GM21717 (cell line): ENCODE measurements around the gene HLA-DMA.
A peak's percentile ranks its signal among the peaks of the same experiment; 100 is the strongest.

Experiments
- ATAC-seq: cut with Tn5 transposase; IDR thresholded peaks from one replicate; pipeline ENCODE4 v1.9.1; 2021; ENCODE audit warnings: mild to moderate bottlenecking, moderate library complexity; ENCODE audit not compliant: unreplicated experiment

The HLA-DMA gene

DNA sequence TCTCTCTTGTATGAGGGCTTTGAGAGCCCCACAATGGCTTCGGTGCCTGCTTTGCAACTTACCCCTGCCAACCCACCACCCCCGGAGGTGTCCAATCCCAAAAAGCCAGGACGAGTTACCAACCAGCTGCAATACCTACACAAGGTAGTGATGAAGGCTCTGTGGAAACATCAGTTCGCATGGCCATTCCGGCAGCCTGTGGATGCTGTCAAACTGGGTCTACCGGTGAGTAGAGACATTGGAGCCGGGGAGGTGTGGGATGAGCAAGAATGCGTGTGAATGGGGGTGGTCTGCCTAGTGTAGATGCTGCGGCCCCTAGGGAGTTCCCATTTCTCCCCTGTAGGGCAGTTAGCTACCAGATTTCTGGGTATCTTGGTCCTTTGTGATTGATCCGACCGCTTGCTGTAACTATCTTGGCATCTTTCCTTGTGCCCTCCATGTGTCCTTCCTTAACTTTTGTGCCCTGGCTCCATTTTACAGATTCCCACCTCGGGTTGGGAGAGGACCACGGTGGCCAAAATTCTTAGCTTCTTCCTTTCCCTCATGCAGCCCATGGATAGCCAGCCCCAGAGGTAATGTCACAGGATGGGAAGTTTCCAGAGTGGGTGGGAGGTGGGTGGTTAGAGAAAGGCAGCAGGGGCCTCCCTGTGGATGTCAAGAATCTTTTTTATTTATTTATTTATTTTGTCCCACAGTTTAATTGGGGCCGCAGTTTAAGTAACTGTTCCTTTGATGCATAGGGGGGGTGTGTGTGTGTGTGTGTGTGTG lies 21.8 kb upstream of the HLA-DMA start:
- no peak for ATAC-seq

DNA sequence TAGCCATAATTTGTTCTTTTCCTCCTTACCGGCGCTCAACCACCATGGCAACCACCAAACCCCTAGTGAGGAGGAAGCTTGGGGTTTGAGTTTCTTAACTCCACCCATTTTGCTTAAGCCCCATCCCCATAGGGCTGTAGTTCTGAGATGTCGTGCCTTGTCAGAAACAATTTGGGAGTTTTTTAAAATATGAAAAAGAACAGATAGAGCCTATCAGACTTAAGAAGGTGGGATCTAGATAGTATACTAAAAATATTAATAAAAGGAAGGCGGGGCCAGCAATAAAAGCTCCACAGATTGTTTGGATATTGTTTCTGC lies 21.1 kb upstream of the HLA-DMA start:
- ATAC-seq: no peak

DNA sequence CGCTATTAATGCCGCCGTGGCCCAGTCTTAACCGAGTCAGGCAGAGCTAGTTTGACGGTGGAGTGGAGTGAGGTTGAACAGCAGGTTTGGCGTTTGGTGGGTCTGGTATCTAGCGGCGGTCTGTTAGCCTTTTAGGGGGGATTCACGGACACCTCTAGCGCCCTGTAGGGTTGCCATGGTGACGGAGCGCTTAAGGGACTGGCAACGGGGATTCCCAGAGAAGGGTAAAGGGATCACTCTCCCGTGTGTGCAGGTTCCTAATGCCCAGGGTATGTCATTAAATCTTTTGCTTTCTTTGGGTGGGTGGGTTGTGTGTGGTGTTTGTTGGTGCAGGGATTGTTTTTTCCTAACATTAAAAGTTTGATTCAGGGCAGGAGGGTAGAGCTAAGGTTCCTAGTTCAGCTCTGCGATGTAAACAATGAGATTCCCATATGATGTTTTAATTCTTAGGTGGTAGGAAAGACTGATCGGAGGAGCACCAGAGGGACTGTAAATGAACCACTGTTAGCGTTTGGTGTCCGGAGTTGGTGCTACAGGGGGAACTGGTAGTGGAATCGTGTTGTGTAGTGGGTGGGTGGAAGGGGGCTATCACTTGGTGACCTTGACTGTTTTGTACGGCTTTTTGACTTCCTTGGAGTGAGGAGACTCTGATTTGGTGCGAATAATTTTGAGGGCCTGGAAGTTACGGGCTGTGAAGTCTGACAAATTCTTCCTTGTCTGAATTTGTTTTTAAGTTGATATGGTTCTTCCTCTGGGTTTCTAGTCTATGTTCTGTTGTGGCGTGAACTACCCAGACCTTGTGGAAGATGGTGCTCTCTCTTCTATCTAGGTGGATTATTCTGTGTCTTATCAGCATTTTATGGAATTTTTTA lies 20.5 kb upstream of the HLA-DMA start:
- ATAC-seq: no peak

DNA sequence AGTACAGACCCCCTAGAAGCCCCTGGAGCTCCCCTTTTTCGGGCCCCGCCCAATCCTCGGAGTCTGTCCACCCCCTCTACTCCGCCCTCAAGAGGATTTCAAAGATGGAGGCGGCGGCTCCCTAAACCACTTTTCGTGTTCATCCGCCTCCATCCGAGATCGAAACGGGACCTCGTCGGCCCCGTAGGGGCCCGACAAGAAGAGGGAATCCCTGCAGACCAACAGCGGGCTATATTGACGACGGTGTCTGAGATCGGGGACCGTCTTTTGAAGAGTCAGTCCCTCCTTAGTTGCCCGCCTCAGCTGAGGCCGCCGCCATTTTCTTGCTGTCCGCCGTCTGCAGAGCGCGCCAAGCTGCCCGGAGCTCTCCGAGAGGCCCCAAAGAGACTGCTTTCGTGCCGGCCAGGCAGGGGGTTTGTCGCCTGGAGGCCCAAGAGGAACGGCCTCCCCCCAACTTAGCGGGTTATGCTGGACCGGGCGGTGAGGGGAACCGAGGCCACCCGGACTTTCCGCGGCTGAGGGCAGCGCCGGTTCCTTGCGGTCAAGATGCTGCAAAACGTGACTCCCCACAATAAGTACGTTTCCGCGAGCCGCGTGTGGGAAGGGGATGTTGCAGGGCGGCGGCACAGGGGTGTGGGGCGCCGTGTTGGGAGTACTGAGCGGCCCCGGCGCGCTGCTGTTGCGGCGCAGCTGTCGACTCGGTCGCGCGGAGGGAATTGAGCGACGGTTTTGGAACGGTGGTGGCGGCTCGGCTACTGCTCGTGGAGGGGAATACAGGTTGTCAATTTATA lies 19.7 kb upstream of the HLA-DMA start:
- ATAC-seq: peak; percentile 0

DNA sequence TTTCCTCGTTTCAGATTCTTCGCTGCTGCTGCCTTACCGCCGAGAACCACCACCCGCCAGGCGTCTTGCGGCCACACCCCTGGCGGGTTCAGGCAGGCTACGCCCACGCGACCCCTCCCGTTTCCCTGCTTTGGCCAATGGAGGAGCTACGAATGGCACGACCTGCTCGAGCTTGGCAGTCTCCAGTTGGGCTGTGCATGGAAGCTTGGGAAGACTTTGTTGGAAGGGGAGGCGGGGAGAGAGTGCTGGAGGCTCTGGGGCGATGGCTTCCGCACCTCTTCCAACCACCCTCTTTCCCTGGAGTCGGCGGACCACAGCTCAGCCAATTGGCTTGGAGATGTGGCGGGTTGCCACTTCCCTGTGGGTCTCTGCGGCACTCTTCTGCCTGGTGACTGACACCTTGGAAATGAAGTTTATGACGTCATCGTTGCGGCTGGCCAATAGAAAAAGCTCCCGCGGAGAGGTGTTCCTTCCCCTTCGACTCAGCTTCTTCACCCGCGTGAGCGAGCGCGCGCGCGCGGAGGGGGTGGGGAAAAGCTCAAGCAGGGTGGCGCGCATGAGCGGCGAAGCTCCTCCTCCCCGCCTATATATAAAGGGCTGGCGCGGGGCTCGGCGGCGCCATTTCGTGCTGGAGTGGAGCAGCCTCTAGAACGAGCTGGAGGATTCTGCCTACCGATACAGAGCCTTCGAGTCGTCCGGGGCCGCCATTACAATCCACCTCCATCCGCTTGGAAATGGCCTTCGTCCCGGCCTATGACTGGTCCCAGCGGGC lies 18.9 kb upstream of the HLA-DMA start:
- ATAC-seq: peak; percentile 28

DNA sequence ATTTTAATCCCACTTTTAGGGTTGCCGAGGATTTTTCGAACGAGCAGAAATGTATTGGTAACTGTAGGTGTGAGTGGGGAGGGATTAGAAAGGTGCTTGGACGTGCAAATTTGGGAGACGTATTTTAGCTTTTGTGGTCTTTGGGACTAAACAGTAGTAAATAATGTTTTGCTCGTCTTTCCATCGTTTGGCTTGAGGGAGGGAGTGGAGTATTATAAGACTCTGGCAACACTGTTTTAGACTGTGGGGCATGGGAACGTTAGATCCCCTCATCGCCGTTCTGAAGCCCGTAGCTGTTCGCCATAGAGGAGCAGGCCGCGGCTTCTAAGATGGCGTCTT lies 18.3 kb upstream of the HLA-DMA start:
- ATAC-seq: no peak

DNA sequence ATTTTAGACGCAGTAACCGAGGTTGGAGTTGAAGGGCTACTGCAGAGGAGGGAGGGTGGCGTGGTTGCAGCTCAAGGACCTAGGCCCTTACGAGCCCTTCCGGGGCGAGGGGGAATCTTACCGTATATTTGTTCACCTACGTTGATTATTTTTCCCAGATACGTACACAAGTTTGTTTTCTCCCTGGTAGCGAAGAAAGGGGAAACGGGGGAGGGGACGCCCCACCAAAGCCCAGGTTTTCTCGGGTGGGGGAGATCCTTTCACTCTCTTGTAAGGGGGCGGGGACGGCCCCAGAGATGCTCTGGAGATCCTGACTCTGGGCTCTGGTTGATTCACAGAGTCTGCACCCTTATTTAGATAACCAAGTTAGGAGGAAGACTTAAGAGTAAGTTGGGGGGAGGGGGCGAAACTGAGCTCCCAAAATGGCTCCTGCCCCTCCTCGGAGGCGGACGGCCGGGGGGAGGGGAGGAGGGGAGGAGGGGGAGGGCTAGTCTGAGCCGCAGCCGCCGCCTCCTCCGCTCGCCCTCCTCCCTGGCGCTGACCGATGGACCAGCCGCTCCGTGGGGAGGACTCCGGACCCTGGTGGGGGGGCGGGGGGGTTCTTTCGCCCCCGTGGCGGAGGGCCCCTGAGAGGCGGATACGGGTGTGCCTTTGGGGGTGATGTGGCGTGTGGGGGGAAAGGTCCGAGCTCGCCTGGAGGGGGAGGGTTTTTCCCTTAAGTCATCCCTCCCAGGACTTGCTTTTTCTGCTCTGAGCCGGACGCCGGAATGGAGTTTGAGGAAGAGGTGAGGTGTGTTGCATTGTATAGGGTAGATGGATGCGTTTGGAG lies 17.7 kb upstream of the HLA-DMA start:
- no peak for ATAC-seq

DNA sequence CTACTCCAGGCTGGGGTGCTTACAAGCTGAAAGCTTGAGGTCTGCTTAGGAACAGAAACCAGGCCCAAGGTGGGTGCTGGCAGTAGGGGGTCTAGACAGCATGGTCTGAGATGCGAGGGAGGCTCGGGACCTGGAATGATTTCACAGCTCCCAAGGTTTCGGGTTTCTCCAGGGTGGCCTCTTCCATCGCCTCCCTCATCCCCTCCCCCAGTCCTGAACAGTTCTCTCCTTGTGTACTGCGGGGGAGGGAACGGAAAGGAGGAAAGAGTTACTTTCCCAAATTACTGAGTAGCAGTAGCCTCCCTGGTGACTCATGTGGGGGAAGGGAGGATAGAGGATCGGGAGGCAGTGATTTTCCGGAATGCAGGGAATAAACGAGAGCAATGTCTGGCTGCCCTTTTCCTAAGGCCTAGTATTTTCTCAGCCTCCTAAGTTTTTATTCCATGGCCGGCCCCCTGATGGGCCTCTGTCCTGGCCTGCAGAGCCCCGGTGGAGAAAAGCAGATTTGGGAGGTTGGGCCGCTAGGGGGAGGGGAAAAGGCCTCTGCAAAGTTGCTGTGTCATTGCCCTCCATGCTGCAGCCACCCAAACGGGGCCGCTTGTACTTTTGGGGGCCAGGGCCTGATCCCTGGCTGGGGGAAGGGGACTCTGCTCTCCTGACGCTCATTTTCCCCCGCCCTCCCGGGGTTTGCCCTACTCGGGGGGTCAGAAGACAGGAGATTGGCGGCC lies 17.0 kb upstream of the HLA-DMA start:
- ATAC-seq: no peak

DNA sequence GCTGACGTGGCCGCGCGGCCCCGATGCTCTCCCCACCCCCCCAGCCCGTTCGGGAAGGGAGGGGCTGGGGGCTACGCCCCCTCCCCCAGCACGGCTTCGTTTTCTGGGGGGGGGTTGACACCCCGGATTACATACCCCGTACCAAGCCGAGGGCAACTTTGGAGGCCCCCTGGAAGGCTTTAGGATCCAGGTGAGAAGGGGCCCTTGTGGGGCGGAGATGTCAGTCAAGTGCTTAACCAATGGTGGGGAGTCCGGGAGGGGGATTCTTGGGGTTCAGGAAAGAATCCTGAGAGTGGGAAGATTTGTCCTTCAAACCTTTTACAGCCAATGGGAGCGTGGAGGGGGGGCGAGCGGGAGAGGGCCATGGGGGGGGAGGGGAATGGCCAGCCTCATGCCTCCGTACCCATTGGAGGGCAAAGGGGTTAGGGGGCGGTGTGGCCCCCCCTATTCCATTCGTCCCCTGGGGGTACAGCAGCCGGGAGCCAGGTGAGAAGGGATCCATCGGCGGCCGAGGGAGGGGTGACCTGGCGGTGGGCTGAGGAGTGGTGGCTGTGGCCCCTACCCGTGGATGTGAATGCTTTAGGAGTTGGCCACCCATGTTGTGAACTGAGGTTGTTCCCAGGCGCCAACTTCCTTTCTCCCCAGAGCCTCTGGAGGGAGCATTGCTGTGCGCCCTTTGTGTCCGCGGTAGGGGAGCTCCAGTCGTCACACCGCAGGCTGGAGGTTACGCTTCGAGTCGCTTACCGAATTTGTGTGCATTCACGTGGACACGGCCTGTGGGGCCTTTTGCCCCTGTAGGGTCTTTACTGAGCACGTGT lies 16.2 kb upstream of the HLA-DMA start:
- no peak for ATAC-seq

DNA sequence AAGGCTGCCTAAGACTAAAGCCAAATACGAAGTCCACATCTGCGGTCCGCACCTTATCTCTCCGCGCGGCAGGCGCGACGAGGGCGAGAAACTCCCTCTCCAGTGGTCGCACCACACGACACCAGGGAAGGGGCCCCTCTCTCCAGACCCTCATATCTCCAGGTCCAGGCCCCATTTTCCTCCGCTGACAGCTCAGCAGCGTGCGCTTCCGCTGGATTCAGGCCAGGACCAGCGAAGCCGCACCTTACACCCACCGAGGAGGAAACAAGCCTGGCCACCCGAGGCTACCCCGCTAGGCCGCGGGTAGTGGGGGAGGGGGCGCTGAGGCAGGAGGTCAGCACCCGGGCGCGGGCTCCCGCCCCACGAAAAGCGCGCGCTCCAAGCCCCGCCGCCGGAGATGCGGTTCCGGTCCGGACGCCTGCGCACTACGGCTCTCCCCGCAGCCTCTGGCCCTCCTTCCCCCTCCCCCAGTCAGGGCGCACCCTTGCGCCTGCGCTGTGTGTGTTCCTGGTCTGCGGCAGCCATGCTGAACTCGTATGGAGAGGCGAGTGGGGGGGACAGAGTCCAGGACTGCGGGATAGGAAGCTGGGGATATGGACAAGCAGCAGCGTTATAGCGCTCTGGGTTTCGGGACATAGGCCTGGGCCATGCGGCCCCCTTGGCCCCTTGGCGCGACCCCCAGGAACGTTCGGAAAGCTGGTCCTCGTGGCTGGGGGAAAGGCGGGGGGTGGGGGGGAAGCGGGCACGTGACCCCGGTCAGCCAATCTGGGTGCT lies 15.4 kb upstream of the HLA-DMA start, which contains the start of gene BRD2:
Gene BRD2 (plus strand): TSS at position 502 of the 774 bp plus-strand sequence. CDS start 4,305 bp downstream, outside the sequence.
- ATAC-seq: peak; percentile 27

DNA sequence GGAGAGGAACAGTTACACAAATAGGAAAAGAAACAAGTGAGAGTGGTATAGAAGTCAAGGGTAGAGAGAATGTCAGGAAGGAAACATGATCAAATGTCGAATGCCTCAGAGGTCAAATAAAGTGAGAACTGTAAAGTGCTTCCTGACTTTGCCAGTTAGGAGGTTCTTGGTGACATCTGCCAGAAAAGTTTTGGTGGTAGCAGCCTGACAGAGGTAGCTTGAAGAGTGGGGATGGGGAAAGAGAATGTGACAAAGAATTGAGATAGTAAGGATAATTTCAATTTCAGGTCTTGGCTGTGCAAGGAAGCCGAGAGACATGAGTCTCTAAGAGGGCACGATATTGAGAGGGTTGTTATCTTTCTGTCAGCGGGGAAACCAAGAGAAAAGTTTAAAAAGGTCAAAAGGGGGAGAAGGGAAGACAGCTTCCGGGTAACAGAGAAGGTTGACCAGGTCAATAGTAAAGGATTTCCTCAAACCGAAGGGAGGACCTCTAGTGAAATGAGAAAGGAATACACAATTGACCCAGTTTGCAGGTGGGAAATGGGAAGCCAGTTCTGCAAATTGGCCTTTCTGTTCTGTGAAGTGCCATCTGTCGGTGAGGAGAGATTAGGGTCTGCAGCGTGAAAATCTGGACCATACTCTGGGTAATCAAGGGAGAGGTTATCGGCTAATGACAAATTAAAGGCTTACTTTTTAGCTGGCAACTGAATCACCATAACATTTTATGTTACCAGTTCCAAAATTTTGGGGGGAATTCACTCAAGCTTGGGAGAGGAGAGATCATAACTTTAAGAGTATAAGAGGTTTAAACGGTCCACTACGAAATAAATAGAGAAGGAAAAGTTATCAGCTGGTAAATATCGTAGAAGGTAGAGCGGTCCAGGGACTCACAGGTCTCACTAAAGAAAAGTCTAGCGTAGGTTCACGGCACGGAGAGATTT lies 14.5 kb upstream of the HLA-DMA start:
- ATAC-seq: no peak

DNA sequence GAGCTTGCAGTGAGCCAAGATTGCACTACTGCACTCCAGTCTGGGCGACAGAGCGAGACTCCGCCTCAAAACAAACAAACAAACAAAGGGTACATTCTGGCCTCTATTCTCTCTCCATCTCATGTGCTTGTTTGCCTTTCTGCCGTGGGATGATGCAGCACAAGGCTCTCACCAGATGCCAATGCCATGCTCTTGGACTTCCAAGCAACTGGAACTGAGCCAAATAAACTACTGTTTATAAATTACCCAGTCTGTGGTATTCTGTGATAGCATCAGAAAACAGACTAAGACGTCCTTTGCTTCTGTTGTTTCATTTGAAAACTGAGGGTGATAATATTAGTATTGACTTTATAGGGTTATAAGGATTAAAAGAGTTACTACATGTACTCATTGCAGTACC lies 11.9 kb upstream of the HLA-DMA start:
- no peak for ATAC-seq

DNA sequence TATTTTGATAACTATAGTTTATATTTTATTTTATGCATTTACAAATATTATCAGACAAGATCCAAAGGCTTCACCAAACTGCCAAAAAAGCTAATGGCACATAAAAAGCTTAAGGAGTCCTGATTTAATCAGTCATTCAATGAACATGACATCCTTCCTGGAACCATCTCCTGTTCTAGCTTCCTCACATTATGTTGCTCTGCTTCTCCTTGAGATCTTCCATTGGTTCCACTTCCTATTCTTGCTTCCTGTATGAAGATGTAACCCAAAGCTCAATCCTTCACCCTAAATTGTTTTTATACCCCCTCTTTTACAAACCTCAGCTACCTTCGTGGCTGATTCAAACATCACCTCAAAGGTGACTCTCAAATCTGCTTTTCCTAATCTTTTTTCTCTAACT lies 11.0 kb upstream of the HLA-DMA start:
- no peak for ATAC-seq

DNA sequence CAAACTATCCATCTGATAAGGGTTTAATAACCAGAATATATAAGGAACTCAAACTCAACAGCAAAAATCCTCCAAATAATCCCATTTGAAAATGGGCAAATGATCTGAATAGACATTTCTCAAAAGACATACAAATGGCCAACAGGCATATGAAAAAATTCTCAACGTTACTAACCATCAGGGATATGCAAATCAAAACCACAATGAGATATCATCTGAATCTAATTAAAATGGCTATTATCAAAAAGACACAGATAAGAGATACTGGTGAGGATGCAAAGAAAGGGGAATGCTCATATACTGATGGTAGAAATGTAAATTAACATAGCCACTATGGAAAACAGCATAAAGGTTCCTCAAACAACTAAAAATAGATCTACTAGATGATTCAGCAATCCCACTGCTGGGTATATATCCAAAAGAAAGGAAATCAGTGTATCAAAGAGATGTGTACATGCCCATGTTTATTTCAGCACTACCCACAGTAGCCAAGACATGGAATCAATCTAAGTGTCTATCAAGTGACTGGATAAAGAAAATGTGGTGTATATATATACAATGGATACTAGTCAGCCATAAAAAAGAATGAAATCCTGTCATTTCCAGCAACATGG lies 9.4 kb upstream of the HLA-DMA start:
- ATAC-seq: no peak

DNA sequence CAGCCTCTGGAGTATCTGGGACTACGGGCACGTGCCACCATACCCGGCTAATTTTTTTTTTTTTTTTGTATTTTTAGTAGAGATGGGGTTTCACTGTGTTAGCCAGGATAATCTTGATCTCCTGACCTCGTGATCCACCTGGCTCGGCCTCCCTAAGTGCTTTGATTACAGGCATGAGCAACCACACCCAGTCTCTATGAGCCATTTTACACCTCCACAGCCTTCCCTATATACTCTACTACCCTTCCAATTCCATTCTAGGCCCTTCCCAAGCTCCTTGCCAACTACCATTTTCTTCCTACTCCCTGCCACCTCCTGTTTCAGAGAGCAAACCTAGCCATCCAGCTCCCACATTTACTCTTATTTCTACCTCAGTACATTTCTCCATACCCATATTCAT lies 7.7 kb upstream of the HLA-DMA start:
- no peak for ATAC-seq

DNA sequence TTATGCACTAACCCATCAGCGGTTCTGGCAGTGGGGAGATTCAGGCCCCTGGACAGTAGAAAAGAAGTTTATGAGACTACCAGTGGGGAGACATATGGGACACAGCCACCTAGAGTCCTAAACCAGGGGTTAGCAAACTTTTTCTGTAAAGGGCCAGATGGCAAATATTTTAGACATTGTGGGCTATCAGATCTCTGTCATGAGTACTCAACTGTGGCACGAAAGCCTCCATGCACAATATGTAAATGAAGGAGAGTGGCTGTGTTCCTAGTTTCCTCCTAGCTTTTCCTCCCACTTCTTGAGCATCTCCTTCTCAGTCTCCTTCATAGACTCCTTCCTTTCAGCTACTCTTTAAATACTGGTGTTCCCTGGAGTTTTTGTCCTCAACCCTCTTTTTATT lies 3.3 kb upstream of the HLA-DMA start:
- no peak for ATAC-seq
